Chondrocyte (in vitro differentiated cells): Measurements from ENCODE around the gene TPRG1. TPM values are rescaled to one million over a fixed set of nuclear protein-coding genes. Genes with fewer than 3 reads are reported as not detected.

ENCODE experiments used
- DNase-seq: peaks from one replicate; pipeline ENCODE4 v3.0.0; 2021; ENCODE audit warnings: mixed read lengths, low spot score
- H3K27ac Mint-ChIP-seq: one replicate; pipeline ENCODE4 v1.8.0; 2021; ENCODE audit warnings: mild to moderate bottlenecking, moderate library complexity, mixed read lengths; ENCODE audit not compliant: unreplicated experiment
- H3K27me3 Mint-ChIP-seq: 2 replicates; pipeline ENCODE4 v1.8.0; 2021; ENCODE audit warnings: low read depth, mixed read lengths
- H3K36me3 Mint-ChIP-seq: 2 replicates; pipeline ENCODE4 v1.8.0; 2021; ENCODE audit warnings: low read depth, mixed read lengths
- H3K4me1 Mint-ChIP-seq: 2 replicates; pipeline ENCODE4 v1.8.0; 2021; ENCODE audit warnings: low read depth, mild to moderate bottlenecking, mixed read lengths
- H3K4me3 Mint-ChIP-seq: one replicate; pipeline ENCODE4 v1.8.0; 2021; ENCODE audit warnings: mild to moderate bottlenecking, moderate library complexity, mixed read lengths; ENCODE audit not compliant: unreplicated experiment
- H3K9me3 Mint-ChIP-seq: 2 replicates; pipeline ENCODE4 v1.8.0; 2021; ENCODE audit warnings: low read depth, mixed read lengths
- total RNA-seq: library from RNA; stranded (reverse); gene quantifications from 3 replicates; pipeline ENCODE4 v1.2.1, GENCODE V29; 2021
- TF ChIP-seq, protein P1 (sequence below): fragments of 200-600 bp; sonication (generic); IDR thresholded peaks from 2 replicates; pipeline ENCODE4 v1.5.0; 2021; ENCODE audit warnings: antibody characterized with exemption, mild to moderate bottlenecking, moderate library complexity

TPRG1 gene
- total RNA-seq, 1 donor from 2014 or later = 1.3 TPM

DNA sequence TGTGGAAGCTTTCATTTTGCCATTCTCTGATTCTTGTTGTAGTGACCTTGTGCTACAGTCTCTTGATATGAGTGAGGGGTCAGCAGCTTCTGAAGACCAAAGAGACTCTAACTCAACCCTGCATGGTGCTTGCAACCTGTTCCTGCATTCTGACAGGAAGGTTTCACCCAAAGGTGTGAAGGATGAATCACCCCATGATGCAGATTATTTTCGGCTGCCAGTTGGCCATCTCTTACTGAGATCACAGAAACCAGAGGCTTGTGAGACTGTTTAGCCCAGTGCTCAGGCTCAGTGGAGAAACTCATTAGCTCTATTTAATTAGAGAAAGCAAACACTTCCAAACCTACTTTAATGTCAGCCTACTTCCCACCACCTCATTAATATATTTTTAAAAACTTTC lies 29.2 kb upstream of the TPRG1 start:
- Mint-ChIP-seq H3K4me1 (peaks cover 3% of the 10 kb centered on the region), H3K4me3 (no peak overlapping the region), H3K27me3 (no peaks in the 10 kb centered on the region), H3K36me3 (peaks cover 1% of the 10 kb centered on the region), H3K9me3 (no peaks in the 10 kb centered on the region), H3K27ac (no peak overlapping the region)
- no peak for DNase-seq
- TF ChIP-seq, protein P1, sequence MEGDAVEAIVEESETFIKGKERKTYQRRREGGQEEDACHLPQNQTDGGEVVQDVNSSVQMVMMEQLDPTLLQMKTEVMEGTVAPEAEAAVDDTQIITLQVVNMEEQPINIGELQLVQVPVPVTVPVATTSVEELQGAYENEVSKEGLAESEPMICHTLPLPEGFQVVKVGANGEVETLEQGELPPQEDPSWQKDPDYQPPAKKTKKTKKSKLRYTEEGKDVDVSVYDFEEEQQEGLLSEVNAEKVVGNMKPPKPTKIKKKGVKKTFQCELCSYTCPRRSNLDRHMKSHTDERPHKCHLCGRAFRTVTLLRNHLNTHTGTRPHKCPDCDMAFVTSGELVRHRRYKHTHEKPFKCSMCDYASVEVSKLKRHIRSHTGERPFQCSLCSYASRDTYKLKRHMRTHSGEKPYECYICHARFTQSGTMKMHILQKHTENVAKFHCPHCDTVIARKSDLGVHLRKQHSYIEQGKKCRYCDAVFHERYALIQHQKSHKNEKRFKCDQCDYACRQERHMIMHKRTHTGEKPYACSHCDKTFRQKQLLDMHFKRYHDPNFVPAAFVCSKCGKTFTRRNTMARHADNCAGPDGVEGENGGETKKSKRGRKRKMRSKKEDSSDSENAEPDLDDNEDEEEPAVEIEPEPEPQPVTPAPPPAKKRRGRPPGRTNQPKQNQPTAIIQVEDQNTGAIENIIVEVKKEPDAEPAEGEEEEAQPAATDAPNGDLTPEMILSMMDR = no peak

DNA sequence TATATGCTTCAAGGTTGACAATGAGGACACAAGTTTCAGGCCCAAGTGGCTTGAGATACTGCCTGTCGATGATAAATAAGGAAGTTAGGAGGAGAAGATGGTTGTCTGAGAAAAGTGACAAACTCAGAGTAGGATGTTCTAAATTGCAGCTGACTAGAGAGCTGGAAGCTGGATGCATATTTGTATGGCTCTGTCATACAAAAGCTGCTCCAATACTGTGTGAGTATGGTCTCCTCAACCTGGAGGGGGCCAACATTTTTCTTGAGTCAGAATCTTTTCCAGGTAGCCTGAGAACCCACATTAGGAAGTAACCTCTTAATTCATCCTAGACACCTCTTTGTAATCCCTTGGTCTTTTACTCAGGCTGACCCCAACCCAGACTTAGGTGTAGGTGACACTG lies 28.4 kb upstream of the TPRG1 start:
- Mint-ChIP-seq H3K4me1 (peaks cover 8% of the 10 kb centered on the region), H3K27me3 (no peaks in the 10 kb centered on the region), H3K27ac (no peak overlapping the region), H3K9me3 (no peaks in the 10 kb centered on the region), H3K4me3 (no peak overlapping the region), H3K36me3 (peaks cover 1% of the 10 kb centered on the region)
- DNase-seq = no peak
- TF ChIP-seq, protein P1 = no peak

DNA sequence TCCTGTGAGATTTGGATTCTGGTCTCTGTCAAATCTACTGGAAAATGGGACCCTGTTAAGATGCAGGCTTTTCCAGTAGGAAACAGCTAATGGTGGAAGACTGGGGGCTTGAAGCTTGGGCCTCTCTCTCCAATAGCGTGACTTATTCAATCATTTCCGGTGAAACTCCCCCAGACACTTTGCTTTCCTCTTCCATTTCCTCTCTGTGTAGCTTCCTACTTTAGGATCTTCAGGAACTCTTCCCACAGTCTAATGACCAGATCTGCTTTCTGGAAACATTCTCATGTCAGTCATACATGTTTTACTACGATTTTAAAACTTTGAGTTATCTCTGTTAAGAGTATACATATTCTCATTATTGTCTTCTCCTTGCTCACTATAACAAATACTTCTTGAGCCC lies 28.0 kb upstream of the TPRG1 start:
- no peak overlapping the region for H3K4me3 Mint-ChIP-seq
- no peak for DNase-seq
- TF ChIP-seq, protein P1 = no peak
- H3K4me1 Mint-ChIP-seq = peaks cover 8% of the 10 kb centered on the region
- H3K27me3 Mint-ChIP-seq = no peaks in the 10 kb centered on the region
- H3K36me3 Mint-ChIP-seq = peaks cover 1% of the 10 kb centered on the region
- H3K9me3 Mint-ChIP-seq = no peaks in the 10 kb centered on the region
- no peak overlapping the region for H3K27ac Mint-ChIP-seq

DNA sequence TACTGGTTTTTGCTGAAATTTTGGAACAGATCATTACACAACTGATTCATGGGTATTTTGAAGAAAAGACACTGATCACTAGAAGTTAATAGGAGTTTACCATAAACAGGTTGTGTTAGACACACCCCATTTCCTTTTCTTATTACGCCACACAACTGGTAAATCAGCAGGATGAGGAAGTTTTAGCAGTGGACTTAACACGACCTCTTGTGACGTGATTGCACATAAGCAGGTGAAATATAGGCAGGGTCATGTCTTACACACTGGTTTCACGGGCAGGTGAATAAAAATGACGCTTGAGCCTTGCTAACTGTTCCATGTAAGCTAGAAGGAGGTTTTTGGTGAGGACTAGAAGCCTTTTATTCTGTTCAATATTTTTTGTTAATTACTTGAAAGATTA lies 27.1 kb upstream of the TPRG1 start:
- TF ChIP-seq, protein P1 = peak; percentile 18
- H3K9me3 Mint-ChIP-seq = no peaks in the 10 kb centered on the region
- no peak overlapping the region for H3K4me3 Mint-ChIP-seq
- no peaks in the 10 kb centered on the region for H3K36me3 Mint-ChIP-seq
- no peak for DNase-seq
- peaks cover 8% of the 10 kb centered on the region for H3K4me1 Mint-ChIP-seq
- H3K27me3 Mint-ChIP-seq = no peaks in the 10 kb centered on the region
- no peak overlapping the region for H3K27ac Mint-ChIP-seq

DNA sequence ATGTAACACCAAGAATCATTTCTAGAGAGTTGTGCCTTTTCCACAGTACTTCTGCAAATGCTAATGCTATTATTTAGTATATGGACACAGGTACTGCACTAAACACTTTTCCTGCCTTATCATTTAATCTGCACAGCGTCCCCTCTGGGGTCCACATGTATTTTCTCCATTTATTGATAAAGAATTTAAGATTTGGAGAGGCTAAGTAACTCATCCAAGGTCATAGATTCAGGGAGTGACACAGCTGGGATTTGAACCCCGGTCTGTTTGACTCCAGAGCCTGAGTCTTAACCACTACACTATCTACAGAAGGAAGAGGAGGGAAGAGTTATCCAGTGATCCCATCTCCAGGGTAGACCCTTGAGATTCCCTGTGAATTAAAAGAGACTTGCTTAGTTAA lies 24.9 kb upstream of the TPRG1 start:
- H3K4me3 Mint-ChIP-seq = no peak overlapping the region
- peaks cover 8% of the 10 kb centered on the region for H3K4me1 Mint-ChIP-seq
- H3K36me3 Mint-ChIP-seq = no peaks in the 10 kb centered on the region
- H3K27ac Mint-ChIP-seq = no peak overlapping the region
- H3K27me3 Mint-ChIP-seq = no peaks in the 10 kb centered on the region
- no peak for DNase-seq
- H3K9me3 Mint-ChIP-seq = no peaks in the 10 kb centered on the region
- TF ChIP-seq, protein P1 = no peak
